Astrocyte of the cerebellum (primary cell): ENCODE data around the gene ZCCHC2.

Experiments used
- DNase-seq: peaks from one replicate; pipeline ENCODE4 v3.0.0-alpha.2; 2011; ENCODE audit warnings: low read depth
- H3K4me3 ChIP-seq: 2 replicates; pipeline ENCODE4 v1.5.1; 2011; ENCODE audit warnings: mild to moderate bottlenecking, low read depth, low read length, moderate library complexity
- in situ Hi-C: cut with HindIII; loops from 2 replicates; pipeline ENCODE4 v1.10.0; 2017; ENCODE audit warnings: low sequenced_read_pairs
- TF ChIP-seq, protein P1 (sequence below): IDR thresholded peaks from 2 replicates; pipeline ENCODE4 v1.5.1; 2012; ENCODE audit warnings: low read length, low read depth, moderate library complexity, mild to moderate bottlenecking; ENCODE audit errors: missing control alignments

ZCCHC2 gene

DNA sequence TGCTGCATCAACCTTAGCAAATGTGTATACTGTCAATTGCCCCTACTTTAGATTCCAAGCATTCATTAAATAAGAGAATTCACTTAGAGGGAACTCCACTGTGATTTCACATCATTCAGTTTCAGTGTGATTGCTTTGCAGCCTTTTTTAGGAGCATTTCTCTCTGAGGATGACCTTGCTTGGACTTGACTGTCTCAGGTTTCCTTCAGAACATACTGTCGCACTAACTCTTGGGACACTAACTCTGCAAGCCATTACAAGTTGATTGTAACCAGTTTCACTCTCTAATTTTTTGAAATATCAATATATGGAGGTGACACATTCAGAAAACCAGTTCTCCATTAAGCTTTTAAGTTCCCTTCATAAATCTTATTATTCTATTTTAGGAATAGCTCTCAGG, 6.6 kb upstream of the ZCCHC2 start:
- in situ Hi-C loops: no loop called here
- TF ChIP-seq, protein P1, sequence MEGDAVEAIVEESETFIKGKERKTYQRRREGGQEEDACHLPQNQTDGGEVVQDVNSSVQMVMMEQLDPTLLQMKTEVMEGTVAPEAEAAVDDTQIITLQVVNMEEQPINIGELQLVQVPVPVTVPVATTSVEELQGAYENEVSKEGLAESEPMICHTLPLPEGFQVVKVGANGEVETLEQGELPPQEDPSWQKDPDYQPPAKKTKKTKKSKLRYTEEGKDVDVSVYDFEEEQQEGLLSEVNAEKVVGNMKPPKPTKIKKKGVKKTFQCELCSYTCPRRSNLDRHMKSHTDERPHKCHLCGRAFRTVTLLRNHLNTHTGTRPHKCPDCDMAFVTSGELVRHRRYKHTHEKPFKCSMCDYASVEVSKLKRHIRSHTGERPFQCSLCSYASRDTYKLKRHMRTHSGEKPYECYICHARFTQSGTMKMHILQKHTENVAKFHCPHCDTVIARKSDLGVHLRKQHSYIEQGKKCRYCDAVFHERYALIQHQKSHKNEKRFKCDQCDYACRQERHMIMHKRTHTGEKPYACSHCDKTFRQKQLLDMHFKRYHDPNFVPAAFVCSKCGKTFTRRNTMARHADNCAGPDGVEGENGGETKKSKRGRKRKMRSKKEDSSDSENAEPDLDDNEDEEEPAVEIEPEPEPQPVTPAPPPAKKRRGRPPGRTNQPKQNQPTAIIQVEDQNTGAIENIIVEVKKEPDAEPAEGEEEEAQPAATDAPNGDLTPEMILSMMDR: no peak
- no peak overlapping the region for H3K4me3 ChIP-seq
- no peak for DNase-seq

DNA sequence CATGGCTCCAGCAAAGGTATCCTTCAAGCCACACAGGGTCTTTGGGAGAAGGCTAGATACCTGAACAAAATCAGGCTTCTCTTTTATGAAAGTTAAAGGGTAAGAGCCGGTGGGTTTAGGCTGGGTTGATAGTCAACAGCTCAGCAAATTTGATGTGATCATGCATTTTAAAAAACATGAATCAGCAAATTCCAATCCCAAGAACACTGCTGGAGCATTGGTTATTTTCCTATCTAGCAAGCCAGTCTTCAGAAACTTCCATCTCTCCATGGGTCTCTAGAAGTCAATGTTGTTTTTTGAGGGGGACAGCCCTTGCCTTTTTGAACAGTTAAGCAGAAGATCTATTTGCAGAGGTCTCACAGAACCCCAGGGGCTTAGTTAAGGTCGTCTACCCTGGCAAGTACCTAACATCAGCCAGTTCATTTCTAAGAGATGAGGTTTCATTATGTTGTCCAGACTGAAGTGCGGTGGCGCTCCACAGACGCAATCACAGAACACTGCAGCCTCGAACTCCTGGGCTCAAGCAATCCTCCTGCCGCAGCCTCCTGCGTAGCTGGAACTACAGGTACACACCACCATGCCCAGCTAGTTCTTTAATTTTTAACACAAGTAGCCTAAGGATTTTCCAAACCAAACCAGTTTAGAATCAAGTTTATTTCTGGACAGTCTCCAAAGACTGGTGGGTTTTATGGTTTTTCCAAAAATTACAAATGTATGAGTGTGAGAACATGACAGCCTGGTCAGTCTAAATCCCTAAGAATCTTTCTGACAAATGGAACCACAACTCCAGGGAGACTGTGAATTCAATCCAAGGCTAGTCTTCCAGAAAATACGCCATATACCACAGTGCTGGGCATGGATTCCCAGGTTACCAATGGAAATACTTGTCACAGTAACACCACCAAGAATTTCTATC, 4.1 kb upstream of the ZCCHC2 start:
- TF ChIP-seq, protein P1: no peak
- DNase-seq: peak; percentile 76

DNA sequence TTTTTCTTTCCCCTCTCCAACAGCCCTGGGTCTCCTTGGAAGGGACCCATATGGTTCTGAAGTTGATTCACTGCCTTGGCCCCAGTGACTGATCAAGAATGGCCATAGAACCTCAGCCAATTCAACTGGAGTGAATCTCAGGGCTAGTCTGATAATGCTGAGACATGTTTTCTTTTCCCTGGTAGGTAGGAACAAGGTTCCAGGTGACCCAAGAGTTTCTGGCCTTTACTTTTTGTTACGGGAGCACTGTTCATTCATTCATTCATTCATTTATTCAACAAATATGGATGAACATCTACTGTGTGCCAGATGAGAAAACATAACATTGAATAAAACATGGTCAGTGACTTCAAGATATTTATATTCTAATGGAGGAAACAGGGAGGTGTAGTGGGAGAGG, 3.1 kb upstream of the ZCCHC2 start:
- no peak for DNase-seq
- in situ Hi-C loops: no loop called here
- H3K4me3 ChIP-seq: no peak overlapping the region
- TF ChIP-seq, protein P1: no peak

More for the DNA sequence above, 4.1 kb upstream of the ZCCHC2 start:
- in situ Hi-C loops: no loop called here
- H3K4me3 ChIP-seq: no peak overlapping the region

DNA sequence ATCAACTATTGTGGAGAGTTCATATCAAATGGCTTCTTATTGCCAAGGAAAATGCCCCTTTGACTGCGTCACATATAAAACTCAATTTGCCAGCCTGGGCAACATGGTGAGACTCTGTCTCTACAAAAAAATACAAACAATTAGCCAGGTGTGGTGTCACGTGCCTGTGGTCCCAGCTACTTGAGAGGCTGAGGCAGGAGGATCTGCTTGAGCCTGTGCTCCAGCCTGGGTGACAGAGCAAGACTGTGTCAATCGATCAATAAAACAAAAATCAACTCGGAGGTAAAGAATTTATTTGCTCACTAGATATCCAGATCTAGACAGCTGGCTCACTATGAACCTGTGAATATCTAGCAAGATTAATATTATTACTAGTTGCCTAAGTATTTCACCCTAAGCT, 1.7 kb upstream of the ZCCHC2 start:
- no peak overlapping the region for H3K4me3 ChIP-seq
- in situ Hi-C loops: no loop called here
- TF ChIP-seq, protein P1: no peak
- no peak for DNase-seq

DNA sequence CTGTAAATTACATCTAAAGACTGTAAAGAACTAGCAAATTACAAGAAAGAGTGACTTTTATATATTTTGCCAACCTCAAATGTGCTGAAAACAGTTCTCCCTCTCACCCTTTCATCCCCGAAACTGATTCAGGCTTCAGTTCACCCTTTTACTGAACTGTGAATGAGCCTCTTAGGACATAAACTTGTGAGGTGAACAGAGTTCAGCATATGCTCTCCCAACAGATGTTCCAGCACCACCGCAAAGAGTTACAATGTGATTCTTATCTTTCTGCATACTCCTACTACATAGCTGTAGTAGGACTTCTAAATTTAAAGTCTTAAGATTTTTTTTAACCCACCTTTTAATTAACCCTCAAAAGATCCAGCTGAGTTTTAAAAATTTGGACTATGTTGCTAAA, 1.2 kb upstream of the ZCCHC2 start:
- TF ChIP-seq, protein P1: no peak
- DNase-seq: no peak
- in situ Hi-C loops: no loop called here
- H3K4me3 ChIP-seq: no peak overlapping the region

DNA sequence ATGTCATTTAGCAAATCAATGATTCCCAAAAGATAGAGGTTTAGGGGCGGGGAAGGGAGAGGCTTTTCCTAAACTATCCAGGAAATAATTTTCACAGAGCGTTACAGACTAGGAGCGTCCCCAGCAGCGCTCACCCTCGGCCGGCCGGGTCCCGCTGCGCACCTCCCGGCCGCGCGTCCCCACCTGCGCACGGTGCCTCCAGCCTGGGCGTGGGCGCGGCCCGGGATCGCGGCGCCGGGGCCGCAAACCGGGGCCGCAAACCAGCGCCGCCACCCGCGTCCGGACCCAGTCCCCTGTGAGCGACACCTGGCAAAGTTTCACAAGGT, 684 bp upstream of the ZCCHC2 start:
- no peak for DNase-seq
- peak overlapping the region; percentile 76 for H3K4me3 ChIP-seq
- in situ Hi-C loops: no loop called here
- TF ChIP-seq, protein P1: no peak
